Lower lobe of right lung (tissue), 2 donors: ENCODE measurements around the gene TSPEAR. TPM values are rescaled to one million over a fixed set of nuclear protein-coding genes. Genes with fewer than 3 reads are reported as not detected.

ENCODE experiments used
- ATAC-seq, 2 donors: fragments of 200-7000 bp; cut with Tn5 transposase; one replicate each; pipeline ENCODE4 v1.9.1; 2020 to 2022; ENCODE audit warnings: mild to moderate bottlenecking in 2 of 2, moderate library complexity in 2 of 2
- DNase-seq: peaks from one replicate; pipeline ENCODE4 v3.0.0-alpha.2; 2020
- H3K27ac ChIP-seq: fragments of 200-600 bp; one replicate; pipeline ENCODE4 v1.8.0; 2022
- H3K27me3 ChIP-seq: fragments of 200-600 bp; one replicate; pipeline ENCODE4 v1.8.0; 2022; ENCODE audit warnings: low read depth
- H3K36me3 ChIP-seq: fragments of 200-600 bp; one replicate; pipeline ENCODE4 v1.8.0; 2022; ENCODE audit warnings: mild to moderate bottlenecking
- H3K4me1 ChIP-seq: fragments of 200-600 bp; one replicate; pipeline ENCODE4 v1.8.0; 2022
- H3K4me3 ChIP-seq: fragments of 200-600 bp; one replicate; pipeline ENCODE4 v1.8.0; 2022; ENCODE audit warnings: mild to moderate bottlenecking
- H3K9me3 ChIP-seq: fragments of 200-600 bp; one replicate; pipeline ENCODE4 v1.8.0; 2022
- CTCF ChIP-seq: fragments of 200-600 bp; IDR thresholded peaks from one replicate; pipeline ENCODE4 v1.8.0; 2022; ENCODE audit warnings: antibody characterized with exemption, mild to moderate bottlenecking
- intact Hi-C: fragments of 100-400 bp; cut with DNase I; formaldehyde crosslinking; loops from one replicate; pipeline ENCODE4 v1.11.0; 2022
- total RNA-seq: library from RNA; stranded (reverse); fragmentation: NEBNext Ultra II Directional; extraction: Animal tissue kit (Norgen Biotek cat#: 25700); gene quantifications from one replicate; pipeline ENCODE4 v1.2.1, GENCODE V29; 2021
- donor health status: DM: no; HTN: yes; CAD: no; lungs with severe emphysema.

The TSPEAR gene
- total RNA-seq, 1 donor from 2014 or later, result 0.27 TPM

- no peak overlapping the region for H3K4me3 ChIP-seq
- no peak for ATAC-seq
- no peak for DNase-seq
- intact Hi-C loops, result no loop called here
- no peaks in the 10 kb centered on the region for H3K36me3 ChIP-seq
- H3K27me3 ChIP-seq, result no peaks in the 10 kb centered on the region
- no peak overlapping the region for H3K27ac ChIP-seq
- no peak for TF ChIP-seq CTCF
- no peaks in the 10 kb centered on the region for H3K4me1 ChIP-seq
- peaks cover 10% of the 10 kb centered on the region for H3K9me3 ChIP-seq
Measured at GRCh38 chr21:44615466-44615865, 95.9 kb downstream of the TSPEAR start.

GRCh38 chr21:44614961-44615391 is 96.4 kb downstream of the TSPEAR start:
- H3K36me3 ChIP-seq, result no peaks in the 10 kb centered on the region
- H3K27me3 ChIP-seq, result no peaks in the 10 kb centered on the region
- no peaks in the 10 kb centered on the region for H3K4me1 ChIP-seq
- peaks cover 13% of the 10 kb centered on the region for H3K9me3 ChIP-seq
- DNase-seq, result no peak
- H3K27ac ChIP-seq, result no peak overlapping the region
- no peak for TF ChIP-seq CTCF
- ATAC-seq, result no peak
- no peak overlapping the region for H3K4me3 ChIP-seq
- intact Hi-C loops, result no loop called here

GRCh38 chr21:44614161-44614631 is 97.2 kb downstream of the TSPEAR start:
- Histone ChIP-seq H3K27ac (no peak overlapping the region), H3K4me1 (no peaks in the 10 kb centered on the region), H3K9me3 (peaks cover 13% of the 10 kb centered on the region), H3K4me3 (no peak overlapping the region), H3K27me3 (no peaks in the 10 kb centered on the region), H3K36me3 (no peaks in the 10 kb centered on the region)
- ATAC-seq (no peak), DNase-seq (no peak)
- intact Hi-C loops, result no loop called here
- TF ChIP-seq CTCF, result no peak

- Histone ChIP-seq H3K27ac (no peak overlapping the region), H3K27me3 (no peaks in the 10 kb centered on the region), H3K9me3 (peaks cover 13% of the 10 kb centered on the region), H3K4me3 (no peak overlapping the region), H3K36me3 (no peaks in the 10 kb centered on the region), H3K4me1 (no peaks in the 10 kb centered on the region)
- no peak for ATAC-seq
- DNase-seq, result no peak
- TF ChIP-seq CTCF, result no peak
- intact Hi-C loops, result no loop called here
Measured at GRCh38 chr21:44613386-44614155, 97.8 kb downstream of the TSPEAR start.

GRCh38 chr21:44612669-44613229 is 98.6 kb downstream of the TSPEAR start:
- H3K36me3 ChIP-seq, result no peaks in the 10 kb centered on the region
- no peak overlapping the region for H3K27ac ChIP-seq
- no peaks in the 10 kb centered on the region for H3K27me3 ChIP-seq
- ATAC-seq, result no peak
- H3K4me3 ChIP-seq, result no peak overlapping the region
- H3K4me1 ChIP-seq, result no peaks in the 10 kb centered on the region
- no peak for TF ChIP-seq CTCF
- no peak for DNase-seq
- intact Hi-C loops, result no loop called here
- H3K9me3 ChIP-seq, result peaks cover 13% of the 10 kb centered on the region
